ENCODE results near the gene DGKD.

DNA sequence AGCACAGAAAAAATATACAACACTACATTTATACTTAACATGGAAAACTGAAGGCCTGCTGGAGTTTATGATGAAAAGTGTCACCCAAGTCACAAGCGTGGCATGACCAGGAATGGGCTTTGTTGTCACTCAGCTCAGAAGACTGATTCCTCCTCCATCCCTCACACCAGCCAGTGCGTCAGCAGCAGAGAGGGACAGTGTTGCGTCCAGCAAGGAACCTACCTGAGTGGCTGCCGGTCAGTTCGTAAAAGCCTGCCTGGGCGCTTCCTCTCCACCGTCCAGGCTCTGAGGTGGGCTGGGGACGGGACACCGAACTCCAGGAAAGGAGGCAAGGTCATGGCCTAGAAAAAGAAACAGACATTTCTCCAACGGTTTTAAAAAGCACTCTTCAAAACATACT lies 134.8 kb downstream of the DGKD start:
- TF ChIP-seq, protein P1, sequence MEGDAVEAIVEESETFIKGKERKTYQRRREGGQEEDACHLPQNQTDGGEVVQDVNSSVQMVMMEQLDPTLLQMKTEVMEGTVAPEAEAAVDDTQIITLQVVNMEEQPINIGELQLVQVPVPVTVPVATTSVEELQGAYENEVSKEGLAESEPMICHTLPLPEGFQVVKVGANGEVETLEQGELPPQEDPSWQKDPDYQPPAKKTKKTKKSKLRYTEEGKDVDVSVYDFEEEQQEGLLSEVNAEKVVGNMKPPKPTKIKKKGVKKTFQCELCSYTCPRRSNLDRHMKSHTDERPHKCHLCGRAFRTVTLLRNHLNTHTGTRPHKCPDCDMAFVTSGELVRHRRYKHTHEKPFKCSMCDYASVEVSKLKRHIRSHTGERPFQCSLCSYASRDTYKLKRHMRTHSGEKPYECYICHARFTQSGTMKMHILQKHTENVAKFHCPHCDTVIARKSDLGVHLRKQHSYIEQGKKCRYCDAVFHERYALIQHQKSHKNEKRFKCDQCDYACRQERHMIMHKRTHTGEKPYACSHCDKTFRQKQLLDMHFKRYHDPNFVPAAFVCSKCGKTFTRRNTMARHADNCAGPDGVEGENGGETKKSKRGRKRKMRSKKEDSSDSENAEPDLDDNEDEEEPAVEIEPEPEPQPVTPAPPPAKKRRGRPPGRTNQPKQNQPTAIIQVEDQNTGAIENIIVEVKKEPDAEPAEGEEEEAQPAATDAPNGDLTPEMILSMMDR (IDR thresholded peaks at IDR 0.05; ENCODE audit: low read length): no peak
- TF ChIP-seq EZH2 (optimal IDR thresholded peaks at IDR 0.05; ENCODE audit: low read depth, low read length) (no peak), EZH2phosphoT487 (IDR thresholded peaks at IDR 0.05; ENCODE audit: low read length) (no peak)

All from MM.1S (cell line).